Nephron progenitor cell (in vitro differentiated cells): Measurements from ENCODE around the gene EPHX1.
A peak's percentile ranks its signal among the peaks of the same experiment; 100 is the strongest.

Experiments used
- DNase-seq: peaks from one replicate; pipeline ENCODE4 v3.0.0; 2021
- H3K27ac Mint-ChIP-seq: 2 replicates; pipeline ENCODE4 v1.8.0; 2021; ENCODE audit warnings: mild to moderate bottlenecking, moderate library complexity, mixed read lengths
- H3K27me3 Mint-ChIP-seq: 2 replicates; pipeline ENCODE4 v1.8.0; 2021; ENCODE audit warnings: mild to moderate bottlenecking, low read depth, mixed read lengths; ENCODE audit not compliant: poor library complexity
- H3K36me3 Mint-ChIP-seq: 2 replicates; pipeline ENCODE4 v1.8.0; 2021; ENCODE audit warnings: low read depth, mixed read lengths
- H3K4me1 Mint-ChIP-seq: 2 replicates; pipeline ENCODE4 v1.8.0; 2021; ENCODE audit warnings: mixed read lengths
- H3K4me3 Mint-ChIP-seq: 2 replicates; pipeline ENCODE4 v1.8.0; 2021; ENCODE audit warnings: mild to moderate bottlenecking, moderate library complexity, mixed read lengths
- H3K9me3 Mint-ChIP-seq: 2 replicates; pipeline ENCODE4 v1.8.0; 2021; ENCODE audit warnings: mild to moderate bottlenecking, moderate library complexity, mixed read lengths
- TF ChIP-seq, protein P1 (sequence below): fragments of 200-600 bp; sonication (generic); IDR thresholded peaks from 2 replicates; pipeline ENCODE4 v1.5.0; 2021; ENCODE audit warnings: antibody characterized with exemption

Gene EPHX1

GRCh38 chr1:225859151-225859550 lies 49.2 kb downstream of the EPHX1 start:
- Mint-ChIP-seq H3K4me1 (peaks cover 6% of the 10 kb centered on the region), H3K36me3 (peaks cover 28% of the 10 kb centered on the region), H3K4me3 (no peak overlapping the region), H3K27ac (no peak overlapping the region), H3K27me3 (no peaks in the 10 kb centered on the region), H3K9me3 (no peaks in the 10 kb centered on the region)
- no peak for DNase-seq
- TF ChIP-seq, protein P1, sequence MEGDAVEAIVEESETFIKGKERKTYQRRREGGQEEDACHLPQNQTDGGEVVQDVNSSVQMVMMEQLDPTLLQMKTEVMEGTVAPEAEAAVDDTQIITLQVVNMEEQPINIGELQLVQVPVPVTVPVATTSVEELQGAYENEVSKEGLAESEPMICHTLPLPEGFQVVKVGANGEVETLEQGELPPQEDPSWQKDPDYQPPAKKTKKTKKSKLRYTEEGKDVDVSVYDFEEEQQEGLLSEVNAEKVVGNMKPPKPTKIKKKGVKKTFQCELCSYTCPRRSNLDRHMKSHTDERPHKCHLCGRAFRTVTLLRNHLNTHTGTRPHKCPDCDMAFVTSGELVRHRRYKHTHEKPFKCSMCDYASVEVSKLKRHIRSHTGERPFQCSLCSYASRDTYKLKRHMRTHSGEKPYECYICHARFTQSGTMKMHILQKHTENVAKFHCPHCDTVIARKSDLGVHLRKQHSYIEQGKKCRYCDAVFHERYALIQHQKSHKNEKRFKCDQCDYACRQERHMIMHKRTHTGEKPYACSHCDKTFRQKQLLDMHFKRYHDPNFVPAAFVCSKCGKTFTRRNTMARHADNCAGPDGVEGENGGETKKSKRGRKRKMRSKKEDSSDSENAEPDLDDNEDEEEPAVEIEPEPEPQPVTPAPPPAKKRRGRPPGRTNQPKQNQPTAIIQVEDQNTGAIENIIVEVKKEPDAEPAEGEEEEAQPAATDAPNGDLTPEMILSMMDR, result no peak

GRCh38 chr1:225860107-225860506 lies 50.2 kb downstream of the EPHX1 start:
- DNase-seq, result no peak
- Mint-ChIP-seq H3K9me3 (no peaks in the 10 kb centered on the region), H3K27me3 (no peaks in the 10 kb centered on the region), H3K4me3 (no peak overlapping the region), H3K27ac (peak overlapping the region; percentile 53), H3K36me3 (peaks cover 21% of the 10 kb centered on the region), H3K4me1 (peaks cover 6% of the 10 kb centered on the region)
- TF ChIP-seq, protein P1, result no peak

- Mint-ChIP-seq H3K36me3 (peaks cover 14% of the 10 kb centered on the region), H3K27ac (no peak overlapping the region), H3K9me3 (no peaks in the 10 kb centered on the region), H3K4me1 (peaks cover 9% of the 10 kb centered on the region), H3K27me3 (no peaks in the 10 kb centered on the region), H3K4me3 (no peak overlapping the region)
- DNase-seq, result no peak
- TF ChIP-seq, protein P1, result no peak
Observed at GRCh38 chr1:225860876-225861441, 51.0 kb downstream of the EPHX1 start.

- peaks cover 19% of the 10 kb centered on the region for H3K4me1 Mint-ChIP-seq
- no peak for DNase-seq
- H3K27me3 Mint-ChIP-seq, result no peaks in the 10 kb centered on the region
- H3K4me3 Mint-ChIP-seq, result no peak overlapping the region
- H3K36me3 Mint-ChIP-seq, result peaks cover 22% of the 10 kb centered on the region
- H3K27ac Mint-ChIP-seq, result no peak overlapping the region
- no peaks in the 10 kb centered on the region for H3K9me3 Mint-ChIP-seq
- TF ChIP-seq, protein P1, result no peak
Observed at GRCh38 chr1:225861834-225862580, 52.1 kb downstream of the EPHX1 start.

- no peaks in the 10 kb centered on the region for H3K9me3 Mint-ChIP-seq
- H3K27ac Mint-ChIP-seq, result no peak overlapping the region
- no peak overlapping the region for H3K4me3 Mint-ChIP-seq
Observed at GRCh38 chr1:225862581-225862950, 52.6 kb downstream of the EPHX1 start.

More at GRCh38 chr1:225862581-225862950, 52.6 kb downstream of the EPHX1 start:
- TF ChIP-seq, protein P1, result no peak
- no peak for DNase-seq
- H3K4me1 Mint-ChIP-seq, result peaks cover 24% of the 10 kb centered on the region
- H3K27me3 Mint-ChIP-seq, result no peaks in the 10 kb centered on the region
- H3K36me3 Mint-ChIP-seq, result peaks cover 26% of the 10 kb centered on the region
